GM12878 (cell line): ENCODE measurements around the gene ZNF467.

ENCODE experiments used
- ASH2L ChIP-seq: fragments of 300-600, 200-600 bp; sonication (generic); IDR thresholded peaks from 2 replicates; pipeline ENCODE4 v1.6.1; 2017; ENCODE audit warnings: low read depth, mild to moderate bottlenecking, borderline replicate concordance
- CREM ChIP-seq: IDR thresholded peaks from 2 replicates; pipeline ENCODE4 v1.6.1; 2014; ENCODE audit warnings: antibody characterized with exemption, low read depth
- EED ChIP-seq: sonication (generic); IDR thresholded peaks from 2 replicates; pipeline ENCODE4 v1.6.1; 2016; ENCODE audit warnings: antibody characterized with exemption, low read depth
- ESRRA ChIP-seq: IDR thresholded peaks from 2 replicates; pipeline ENCODE4 v1.6.1; 2012; ENCODE audit warnings: mild to moderate bottlenecking, low read length, improper control_type of control experiment
- EZH2 ChIP-seq: IDR thresholded peaks from 2 replicates; pipeline ENCODE4 v1.6.1; 2012; ENCODE audit warnings: low read depth, mild to moderate bottlenecking, control low read depth, inconsistent platforms, low read length, borderline replicate concordance; ENCODE audit not compliant: control insufficient read depth
- HDAC6 ChIP-seq: fragments of 200-600 bp; sonication (generic); IDR thresholded peaks from one replicate; pipeline ENCODE4 v1.8.0; 2017; ENCODE audit warnings: antibody characterized with exemption; ENCODE audit not compliant: unreplicated experiment
- TF ChIP-seq, protein P1 (sequence below): IDR thresholded peaks from 2 replicates; pipeline ENCODE4 v1.6.1; 2012; ENCODE audit warnings: mild to moderate bottlenecking, low read depth, low read length
- TF ChIP-seq, protein P2 (sequence below): IDR thresholded peaks from 2 replicates; pipeline ENCODE4 v1.6.1; 2012; ENCODE audit warnings: low read depth, low read length, improper control_type of control experiment
- TF ChIP-seq, protein P3 (sequence below), 3 experiments: IDR thresholded peaks in 2 of 3; conservative IDR thresholded peaks in 1 of 3; 2 replicates each; pipeline ENCODE4 v1.5.1; 2011; ENCODE audit warnings: low read depth in 3 of 3, low read length in 3 of 3, mild to moderate bottlenecking in 3 of 3, control low read depth in 2 of 3, moderate library complexity in 2 of 3, inconsistent platforms in 1 of 3, mixed read lengths in 1 of 3; ENCODE audit not compliant: control insufficient read depth in 2 of 3, insufficient read depth in 1 of 3; ENCODE audit errors: extremely low read depth in 1 of 3

DNA sequence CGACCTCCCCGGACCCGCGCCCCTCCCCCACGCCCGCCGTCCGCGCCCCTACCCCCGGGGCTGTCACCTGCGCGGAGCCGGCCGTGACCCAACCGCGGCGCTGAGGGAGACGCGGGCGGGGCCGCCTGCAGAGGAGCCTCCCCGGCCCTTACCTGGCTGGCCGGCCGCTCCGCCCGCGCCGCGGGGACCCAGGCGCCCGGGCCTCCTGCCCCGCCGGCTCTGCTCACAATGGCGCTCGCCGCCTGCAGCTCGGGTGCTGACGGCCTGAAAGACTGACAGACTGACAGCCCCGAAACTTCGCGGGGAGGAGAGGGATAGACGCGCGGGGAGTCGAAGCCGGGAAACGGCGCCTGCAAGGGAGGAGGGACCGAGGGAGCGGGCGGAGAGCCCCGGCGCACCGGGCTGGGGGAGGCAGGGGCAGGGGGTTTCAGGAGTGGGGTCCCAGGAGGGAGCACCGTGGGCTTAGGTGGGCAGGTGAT lies 393 bp downstream of the ZNF467 start:
- TF ChIP-seq ASH2L (no peak), CREM (no peak), EED (no peak), EZH2 (no peak), ESRRA (no peak), HDAC6 (no peak)
- TF ChIP-seq, protein P1, sequence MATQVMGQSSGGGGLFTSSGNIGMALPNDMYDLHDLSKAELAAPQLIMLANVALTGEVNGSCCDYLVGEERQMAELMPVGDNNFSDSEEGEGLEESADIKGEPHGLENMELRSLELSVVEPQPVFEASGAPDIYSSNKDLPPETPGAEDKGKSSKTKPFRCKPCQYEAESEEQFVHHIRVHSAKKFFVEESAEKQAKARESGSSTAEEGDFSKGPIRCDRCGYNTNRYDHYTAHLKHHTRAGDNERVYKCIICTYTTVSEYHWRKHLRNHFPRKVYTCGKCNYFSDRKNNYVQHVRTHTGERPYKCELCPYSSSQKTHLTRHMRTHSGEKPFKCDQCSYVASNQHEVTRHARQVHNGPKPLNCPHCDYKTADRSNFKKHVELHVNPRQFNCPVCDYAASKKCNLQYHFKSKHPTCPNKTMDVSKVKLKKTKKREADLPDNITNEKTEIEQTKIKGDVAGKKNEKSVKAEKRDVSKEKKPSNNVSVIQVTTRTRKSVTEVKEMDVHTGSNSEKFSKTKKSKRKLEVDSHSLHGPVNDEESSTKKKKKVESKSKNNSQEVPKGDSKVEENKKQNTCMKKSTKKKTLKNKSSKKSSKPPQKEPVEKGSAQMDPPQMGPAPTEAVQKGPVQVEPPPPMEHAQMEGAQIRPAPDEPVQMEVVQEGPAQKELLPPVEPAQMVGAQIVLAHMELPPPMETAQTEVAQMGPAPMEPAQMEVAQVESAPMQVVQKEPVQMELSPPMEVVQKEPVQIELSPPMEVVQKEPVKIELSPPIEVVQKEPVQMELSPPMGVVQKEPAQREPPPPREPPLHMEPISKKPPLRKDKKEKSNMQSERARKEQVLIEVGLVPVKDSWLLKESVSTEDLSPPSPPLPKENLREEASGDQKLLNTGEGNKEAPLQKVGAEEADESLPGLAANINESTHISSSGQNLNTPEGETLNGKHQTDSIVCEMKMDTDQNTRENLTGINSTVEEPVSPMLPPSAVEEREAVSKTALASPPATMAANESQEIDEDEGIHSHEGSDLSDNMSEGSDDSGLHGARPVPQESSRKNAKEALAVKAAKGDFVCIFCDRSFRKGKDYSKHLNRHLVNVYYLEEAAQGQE = no peak
- TF ChIP-seq, protein P2, sequence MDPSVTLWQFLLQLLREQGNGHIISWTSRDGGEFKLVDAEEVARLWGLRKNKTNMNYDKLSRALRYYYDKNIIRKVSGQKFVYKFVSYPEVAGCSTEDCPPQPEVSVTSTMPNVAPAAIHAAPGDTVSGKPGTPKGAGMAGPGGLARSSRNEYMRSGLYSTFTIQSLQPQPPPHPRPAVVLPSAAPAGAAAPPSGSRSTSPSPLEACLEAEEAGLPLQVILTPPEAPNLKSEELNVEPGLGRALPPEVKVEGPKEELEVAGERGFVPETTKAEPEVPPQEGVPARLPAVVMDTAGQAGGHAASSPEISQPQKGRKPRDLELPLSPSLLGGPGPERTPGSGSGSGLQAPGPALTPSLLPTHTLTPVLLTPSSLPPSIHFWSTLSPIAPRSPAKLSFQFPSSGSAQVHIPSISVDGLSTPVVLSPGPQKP = no peak
- TF ChIP-seq, protein P3, sequence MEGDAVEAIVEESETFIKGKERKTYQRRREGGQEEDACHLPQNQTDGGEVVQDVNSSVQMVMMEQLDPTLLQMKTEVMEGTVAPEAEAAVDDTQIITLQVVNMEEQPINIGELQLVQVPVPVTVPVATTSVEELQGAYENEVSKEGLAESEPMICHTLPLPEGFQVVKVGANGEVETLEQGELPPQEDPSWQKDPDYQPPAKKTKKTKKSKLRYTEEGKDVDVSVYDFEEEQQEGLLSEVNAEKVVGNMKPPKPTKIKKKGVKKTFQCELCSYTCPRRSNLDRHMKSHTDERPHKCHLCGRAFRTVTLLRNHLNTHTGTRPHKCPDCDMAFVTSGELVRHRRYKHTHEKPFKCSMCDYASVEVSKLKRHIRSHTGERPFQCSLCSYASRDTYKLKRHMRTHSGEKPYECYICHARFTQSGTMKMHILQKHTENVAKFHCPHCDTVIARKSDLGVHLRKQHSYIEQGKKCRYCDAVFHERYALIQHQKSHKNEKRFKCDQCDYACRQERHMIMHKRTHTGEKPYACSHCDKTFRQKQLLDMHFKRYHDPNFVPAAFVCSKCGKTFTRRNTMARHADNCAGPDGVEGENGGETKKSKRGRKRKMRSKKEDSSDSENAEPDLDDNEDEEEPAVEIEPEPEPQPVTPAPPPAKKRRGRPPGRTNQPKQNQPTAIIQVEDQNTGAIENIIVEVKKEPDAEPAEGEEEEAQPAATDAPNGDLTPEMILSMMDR (IDR thresholded peaks at IDR 0.05 in 2 of 3, conservative IDR thresholded peaks at IDR 0.05 in 1 of 3; ENCODE audit: control insufficient read depth in 2 of 3, extremely low read depth in 1 of 3, insufficient read depth in 1 of 3, low read depth in 3 of 3, low read length in 3 of 3) = no peak
